ENCODE data around the gene CLIC3. TPM values are rescaled to one million over a fixed set of nuclear protein-coding genes. Genes with fewer than 3 reads are reported as not detected.

CLIC3 gene
- total RNA-seq, 2 donors from 2014 or later, result 6.5 to 11.8 TPM

- H3K4me3 ChIP-seq, result no peak overlapping the region
- H3K4me1 ChIP-seq, result peaks cover 0 to 9% of the 10 kb centered on the region in 2 donors
- H3K27me3 ChIP-seq, result no peaks in the 10 kb centered on the region
- no peaks in the 10 kb centered on the region for H3K9me3 ChIP-seq
- no peak for DNase-seq (ENCODE audit: low spot score)
- H3K36me3 ChIP-seq, result no peaks in the 10 kb centered on the region
- H3K27ac ChIP-seq, result no peak overlapping the region
- TF ChIP-seq CTCF (IDR thresholded peaks at IDR 0.05), result no peak
These were observed 37.9 kb downstream of the CLIC3 start for GRCh38 chr9:136958473-136958872.

GRCh38 chr9:136957901-136958300 lies 38.5 kb downstream of the CLIC3 start:
- Histone ChIP-seq H3K4me3 (no peak overlapping the region), H3K36me3 (no peaks in the 10 kb centered on the region), H3K27ac (no peak overlapping the region), H3K9me3 (no peaks in the 10 kb centered on the region), H3K4me1 (peaks cover 0 to 11% of the 10 kb centered on the region in 2 donors), H3K27me3 (no peaks in the 10 kb centered on the region)
- no peak for TF ChIP-seq CTCF (IDR thresholded peaks at IDR 0.05)
- DNase-seq (ENCODE audit: low spot score), result no peak

- H3K9me3 ChIP-seq, result no peaks in the 10 kb centered on the region
- TF ChIP-seq CTCF (IDR thresholded peaks at IDR 0.05), result no peak
- H3K27me3 ChIP-seq, result no peaks in the 10 kb centered on the region
- no peaks in the 10 kb centered on the region for H3K36me3 ChIP-seq
- H3K4me1 ChIP-seq, result peaks cover 0 to 15% of the 10 kb centered on the region in 2 donors
- H3K4me3 ChIP-seq, result no peak overlapping the region
- no peak for DNase-seq (ENCODE audit: low spot score)
- no peak overlapping the region for H3K27ac ChIP-seq
These were observed 38.9 kb downstream of the CLIC3 start for GRCh38 chr9:136957461-136957860.

GRCh38 chr9:136956604-136957003 lies 39.8 kb downstream of the CLIC3 start:
- Histone ChIP-seq H3K27ac (no peak overlapping the region), H3K4me1 (peaks cover 0 to 22% of the 10 kb centered on the region in 2 donors), H3K27me3 (no peaks in the 10 kb centered on the region), H3K9me3 (no peaks in the 10 kb centered on the region), H3K4me3 (no peak overlapping the region), H3K36me3 (no peaks in the 10 kb centered on the region)
- DNase-seq (ENCODE audit: low spot score), result no peak
- TF ChIP-seq CTCF (IDR thresholded peaks at IDR 0.05), result no peak

GRCh38 chr9:136955943-136956335 lies 40.4 kb downstream of the CLIC3 start:
- DNase-seq (ENCODE audit: low spot score), result no peak
- no peak for TF ChIP-seq CTCF (IDR thresholded peaks at IDR 0.05)
- Histone ChIP-seq H3K9me3 (no peaks in the 10 kb centered on the region), H3K36me3 (no peaks in the 10 kb centered on the region), H3K27me3 (no peaks in the 10 kb centered on the region), H3K4me3 (no peak overlapping the region), H3K4me1 (peaks cover 0 to 22% of the 10 kb centered on the region in 2 donors), H3K27ac (no peak overlapping the region)

- Histone ChIP-seq H3K4me3 (no peak overlapping the region), H3K4me1 (peaks cover 0 to 28% of the 10 kb centered on the region in 2 donors), H3K27ac (no peak overlapping the region), H3K9me3 (no peaks in the 10 kb centered on the region), H3K27me3 (no peaks in the 10 kb centered on the region), H3K36me3 (no peaks in the 10 kb centered on the region)
- DNase-seq (ENCODE audit: low spot score), result no peak
- no peak for TF ChIP-seq CTCF (IDR thresholded peaks at IDR 0.05)
These were observed 41.0 kb downstream of the CLIC3 start for GRCh38 chr9:136955202-136955942.
